Thoracic aorta (tissue), 2 donors: ENCODE measurements around the gene GMNC. TPM values are rescaled to one million over a fixed set of nuclear protein-coding genes. Genes with fewer than 3 reads are reported as not detected.

Experiments used
- ATAC-seq: fragments of 150-250 bp; one replicate; pipeline ENCODE4 v1.8.0; 2017; ENCODE audit warnings: low read depth; ENCODE audit not compliant: insufficient number of reproducible peaks, low FRiP score
- DNase-seq: peaks from one replicate; pipeline ENCODE4 v3.0.0-alpha.2; 2020; ENCODE audit warnings: low spot score
- H3K27ac ChIP-seq, 2 donors: fragments of 200-600 bp; sonication (generic); 1 replicate in 1 of 2; 2 replicates in 1 of 2; pipeline ENCODE4 v1.5.1; 2016; ENCODE audit warnings: mild to moderate bottlenecking in 2 of 2, moderate library complexity in 2 of 2
- H3K27me3 ChIP-seq: fragments of 200-600 bp; sonication (generic); replicated peaks from 2 replicates; pipeline ENCODE4 v1.6.0; 2016; ENCODE audit warnings: mild to moderate bottlenecking; ENCODE audit not compliant: insufficient read depth
- H3K36me3 ChIP-seq: fragments of 200-600 bp; sonication (generic); one replicate; pipeline ENCODE4 v1.5.1; 2016
- H3K4me1 ChIP-seq, 2 donors: fragments of 200-600 bp; sonication (generic); 1 replicate in 1 of 2; 2 replicates in 1 of 2; pipeline versions ENCODE4 v1.5.1 to v1.6.0; 2016; ENCODE audit warnings: low read depth in 2 of 2, mild to moderate bottlenecking in 1 of 2; ENCODE audit not compliant: control insufficient read depth in 1 of 2
- H3K4me3 ChIP-seq: fragments of 200-600 bp; sonication (generic); 2 replicates; pipeline ENCODE4 v1.5.1; 2016; ENCODE audit warnings: mild to moderate bottlenecking
- H3K9me3 ChIP-seq: fragments of 200-600 bp; sonication (generic); 2 replicates; pipeline ENCODE4 v1.5.1; 2016
- CTCF ChIP-seq: fragments of 200-600 bp; sonication (generic); IDR thresholded peaks from one replicate; pipeline ENCODE4 v1.5.1; 2019; ENCODE audit warnings: antibody characterized with exemption
- total RNA-seq, 2 donors: library from RNA; depleted of rRNA; stranded (reverse); fragments of >200 nt; gene quantifications; one replicate each; pipeline versions ENCODE4 v1.1.0 to v1.2.3, GENCODE V29; 2016

The GMNC gene
- total RNA-seq, 2 donors from 2014 or later: not detected

- DNase-seq (no peak), ATAC-seq (no peak)
- Histone ChIP-seq H3K4me3 (no peak overlapping the region), H3K4me1 (no peaks in the 10 kb centered on the region), H3K27me3 (no peaks in the 10 kb centered on the region), H3K36me3 (no peaks in the 10 kb centered on the region), H3K27ac (no peak overlapping the region), H3K9me3 (no peaks in the 10 kb centered on the region)
- no peak for TF ChIP-seq CTCF
Observed at GRCh38 chr3:190809351-190809750, 53.1 kb downstream of the GMNC start.

DNA sequence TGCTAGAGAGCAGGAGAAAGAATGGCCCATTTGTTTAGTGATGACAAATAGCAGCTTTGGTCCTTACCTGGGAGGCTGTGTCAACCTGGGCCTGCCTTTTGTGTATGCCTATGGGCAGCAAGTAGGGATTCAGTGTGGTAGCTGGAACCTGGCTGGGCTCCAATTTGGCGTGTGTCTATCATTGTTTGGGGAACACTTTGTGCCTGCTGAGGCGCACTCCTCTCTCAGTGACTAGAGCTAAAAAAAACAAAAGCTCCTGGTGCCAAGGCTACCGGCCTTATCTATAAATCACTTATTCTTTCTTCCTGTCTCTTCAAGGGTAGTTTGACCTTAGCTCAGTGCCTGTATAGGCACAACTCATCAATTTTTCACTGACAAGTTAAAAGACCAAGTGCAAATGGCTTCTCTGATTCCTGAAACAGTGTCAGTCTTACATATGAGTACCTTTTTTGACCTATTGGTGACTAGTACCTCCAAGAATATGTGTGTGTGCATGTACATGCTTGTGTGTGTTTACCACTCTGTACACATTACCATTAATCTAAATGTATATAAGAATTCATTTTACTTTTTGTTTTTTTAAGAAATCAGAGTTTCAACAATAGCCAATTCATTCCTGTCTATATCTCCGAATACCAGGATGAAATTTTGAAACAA, 54.6 kb downstream of the GMNC start:
- H3K27me3 ChIP-seq: no peaks in the 10 kb centered on the region
- no peak overlapping the region for H3K4me3 ChIP-seq
- no peaks in the 10 kb centered on the region for H3K4me1 ChIP-seq
- H3K9me3 ChIP-seq: no peaks in the 10 kb centered on the region
- no peak for DNase-seq
- no peaks in the 10 kb centered on the region for H3K36me3 ChIP-seq
- TF ChIP-seq CTCF: no peak
- no peak overlapping the region for H3K27ac ChIP-seq
- ATAC-seq: no peak
